Activated T-helper 9 cell treated with anti-CD3 and anti-CD28 coated beads, Interleukin-2, amount 50 U/mL, for 16 hours (primary cell): Measurements from ENCODE around the gene CFAP65.

Experiments used
- DNase-seq: peaks from one replicate; pipeline ENCODE4 v3.0.0-alpha.2; 2020; ENCODE audit warnings: low read depth

Gene CFAP65

GRCh38 chr2:219009294-219009693, 32.0 kb downstream of the CFAP65 start:
- no peak for DNase-seq

DNA sequence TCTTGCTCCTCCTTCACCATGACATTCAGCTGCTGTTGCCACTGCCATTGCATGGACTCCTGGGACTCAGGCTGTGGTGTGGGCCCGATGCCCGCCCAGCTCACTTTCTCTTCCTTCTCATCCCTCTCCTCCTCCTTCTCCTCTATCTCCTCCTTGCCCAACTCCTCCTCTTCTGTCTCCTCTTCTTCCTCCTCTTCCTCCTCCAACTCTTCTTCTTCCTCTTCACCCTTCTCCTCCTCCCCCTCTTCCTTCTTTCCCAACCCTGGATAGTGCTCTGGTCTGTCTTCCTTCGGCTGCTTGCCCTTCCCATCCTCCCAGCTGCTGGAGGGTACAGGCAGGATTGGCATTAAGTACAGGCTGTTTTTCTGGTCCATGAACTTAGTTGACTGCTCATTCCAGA, 37.3 kb downstream of the CFAP65 start:
- no peak for DNase-seq

GRCh38 chr2:219003267-219003634, 38.1 kb downstream of the CFAP65 start:
- no peak for DNase-seq

- DNase-seq: peak; percentile 19
These were observed 38.7 kb downstream of the CFAP65 start for GRCh38 chr2:219002395-219003266.

DNA sequence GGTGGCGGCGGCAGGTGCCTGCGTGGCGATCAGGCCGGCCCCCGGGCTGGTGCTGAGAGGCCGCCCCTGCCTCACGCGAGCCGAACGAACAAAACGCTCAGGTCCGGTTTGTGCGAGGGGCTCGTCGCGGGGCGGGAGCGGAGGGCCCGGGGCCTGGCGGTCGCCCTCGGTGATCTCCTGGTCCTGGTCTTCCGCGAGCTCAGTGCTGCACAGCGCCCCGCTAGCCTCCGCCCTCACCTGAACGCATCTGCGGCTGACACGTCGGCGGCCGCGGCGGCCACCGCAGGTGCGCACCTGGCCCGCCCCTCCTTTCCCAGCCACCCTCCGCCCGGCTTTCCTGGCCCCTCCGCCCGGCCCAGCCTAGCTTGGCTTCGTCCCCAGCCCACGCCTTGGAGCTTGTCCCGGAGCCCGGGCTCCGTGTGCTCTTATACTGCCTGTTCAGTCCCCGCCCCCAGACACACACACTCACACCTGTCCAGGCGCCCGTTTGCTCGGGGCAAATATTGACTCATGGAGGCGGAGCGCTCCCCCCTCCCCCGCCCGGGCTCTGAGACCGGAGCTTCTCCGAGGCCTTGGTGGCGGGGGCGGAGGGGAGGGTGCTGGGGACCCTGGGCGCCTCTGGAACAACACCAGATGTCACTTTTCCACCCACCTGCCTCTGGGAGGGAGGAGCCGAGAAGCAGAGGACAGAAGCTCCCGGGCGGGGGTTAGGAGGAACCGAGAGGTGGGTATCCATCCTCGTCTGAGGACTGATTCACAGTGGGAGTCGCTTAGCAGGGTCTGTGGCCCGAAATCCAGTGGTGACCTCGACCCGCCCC, 39.5 kb downstream of the CFAP65 start:
- peak; percentile 19 for DNase-seq

GRCh38 chr2:219001100-219001576, 40.2 kb downstream of the CFAP65 start:
- no peak for DNase-seq

- no peak for DNase-seq
These were observed 40.8 kb downstream of the CFAP65 start for GRCh38 chr2:219000569-219000960.

DNA sequence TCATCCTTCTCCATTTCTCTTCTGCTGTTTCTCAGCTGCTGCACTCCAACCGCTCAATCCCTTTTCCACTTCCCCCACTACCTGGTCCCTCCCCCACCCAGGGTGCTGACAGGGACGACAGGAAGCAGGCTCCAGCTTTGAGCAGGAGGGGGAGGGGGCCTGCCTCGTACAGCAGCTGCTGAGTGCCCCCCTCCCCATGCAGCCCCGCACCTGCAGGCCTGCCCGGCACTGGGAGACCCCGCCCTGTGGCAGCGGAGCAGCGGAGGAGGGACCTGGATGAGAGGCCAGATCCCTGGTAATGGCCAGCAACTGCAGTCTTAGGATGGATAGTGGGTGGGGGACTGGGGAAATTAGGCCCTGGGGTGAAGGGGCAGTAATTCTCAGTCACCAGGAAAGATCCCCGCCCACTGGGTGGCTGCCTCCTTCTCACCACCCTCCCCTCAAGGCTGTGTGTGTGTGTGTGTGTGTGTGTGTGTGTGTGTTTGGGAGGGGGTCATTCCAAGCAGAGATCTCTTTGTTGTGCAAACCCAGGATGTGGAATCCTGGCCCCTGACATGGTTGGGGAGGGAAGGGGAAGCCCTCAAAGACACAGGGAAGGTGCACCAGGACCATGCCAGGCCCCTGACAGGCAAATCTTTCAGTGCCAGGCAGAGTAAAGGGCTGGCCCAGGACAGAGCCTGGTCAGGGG, 41.3 kb downstream of the CFAP65 start:
- no peak for DNase-seq

DNA sequence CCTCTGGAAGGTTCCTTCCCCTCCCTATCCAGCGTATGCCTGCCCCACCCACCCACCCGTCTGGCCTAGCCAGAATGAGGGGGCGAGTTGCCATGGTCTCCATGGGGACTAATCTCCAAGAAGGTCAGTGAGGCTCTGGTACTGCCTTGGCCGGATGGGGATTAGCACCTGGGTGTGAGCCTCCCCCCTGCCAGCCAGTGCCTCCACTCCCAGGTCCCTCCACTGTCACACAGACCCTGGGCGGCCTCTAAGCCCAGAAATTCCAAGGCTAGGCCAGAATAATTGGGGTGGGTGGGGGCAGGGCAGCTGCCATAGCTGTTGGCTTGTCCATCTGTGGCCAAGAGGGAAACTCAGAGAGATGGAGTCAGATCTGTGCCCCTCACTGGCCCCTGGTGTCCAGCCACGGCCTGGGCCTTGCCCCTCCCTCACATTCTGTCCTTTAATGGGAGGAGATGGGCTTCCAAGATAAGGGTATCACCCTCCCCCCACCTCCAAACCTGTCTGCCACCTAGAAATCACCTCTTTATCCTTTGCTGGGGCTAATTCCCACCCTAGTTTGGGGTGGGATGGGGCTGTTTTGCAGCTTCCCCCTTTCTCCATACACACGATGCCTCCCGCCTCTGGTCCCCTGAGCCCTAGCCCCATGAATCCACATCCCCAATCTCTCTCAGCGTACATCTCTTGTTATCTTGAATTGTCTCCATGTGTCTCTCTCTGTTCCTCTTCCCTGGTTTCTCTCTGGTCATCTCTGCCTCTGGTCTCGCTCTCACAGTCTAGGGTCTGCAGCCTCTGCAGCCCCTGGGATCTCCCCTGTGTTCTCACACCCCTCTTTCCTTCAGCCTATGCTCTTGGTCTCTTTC, 42.1 kb downstream of the CFAP65 start:
- no peak for DNase-seq

- DNase-seq: no peak
These were observed 42.8 kb downstream of the CFAP65 start for GRCh38 chr2:218998414-218999002.

- DNase-seq: no peak
These were observed 43.6 kb downstream of the CFAP65 start for GRCh38 chr2:218997731-218998130.

- no peak for DNase-seq
These were observed 44.4 kb downstream of the CFAP65 start for GRCh38 chr2:218996937-218997336.

GRCh38 chr2:218995972-218996711, 45.2 kb downstream of the CFAP65 start:
- peak; percentile 62 for DNase-seq

DNA sequence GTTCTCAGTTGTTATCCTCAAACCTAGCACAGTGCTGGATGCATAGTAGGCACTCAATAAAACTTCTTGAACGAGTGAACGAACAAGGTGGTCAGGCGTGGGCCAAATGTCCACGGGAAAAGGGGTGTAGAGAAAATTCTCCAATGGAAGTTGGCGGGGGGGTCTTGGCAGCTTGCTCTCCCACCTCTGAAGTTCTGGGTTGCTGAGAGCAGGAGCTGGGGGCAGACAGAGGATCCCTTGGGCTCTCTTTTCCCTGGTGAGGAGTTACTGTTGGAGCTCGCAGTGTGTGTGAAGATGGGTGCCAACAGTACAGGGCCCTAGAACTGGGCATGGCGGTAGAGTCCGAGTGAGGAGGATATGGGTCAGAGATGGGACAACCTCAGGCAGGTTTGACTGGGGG, 45.8 kb downstream of the CFAP65 start:
- no peak for DNase-seq

- DNase-seq: no peak
These were observed 47.7 kb downstream of the CFAP65 start, which contains the start of gene CRYBA2 for GRCh38 chr2:218993345-218994315. Gene CRYBA2 (minus strand): TSS chr2:218993422. CDS start chr2:218993176, 246 bp downstream.

DNA sequence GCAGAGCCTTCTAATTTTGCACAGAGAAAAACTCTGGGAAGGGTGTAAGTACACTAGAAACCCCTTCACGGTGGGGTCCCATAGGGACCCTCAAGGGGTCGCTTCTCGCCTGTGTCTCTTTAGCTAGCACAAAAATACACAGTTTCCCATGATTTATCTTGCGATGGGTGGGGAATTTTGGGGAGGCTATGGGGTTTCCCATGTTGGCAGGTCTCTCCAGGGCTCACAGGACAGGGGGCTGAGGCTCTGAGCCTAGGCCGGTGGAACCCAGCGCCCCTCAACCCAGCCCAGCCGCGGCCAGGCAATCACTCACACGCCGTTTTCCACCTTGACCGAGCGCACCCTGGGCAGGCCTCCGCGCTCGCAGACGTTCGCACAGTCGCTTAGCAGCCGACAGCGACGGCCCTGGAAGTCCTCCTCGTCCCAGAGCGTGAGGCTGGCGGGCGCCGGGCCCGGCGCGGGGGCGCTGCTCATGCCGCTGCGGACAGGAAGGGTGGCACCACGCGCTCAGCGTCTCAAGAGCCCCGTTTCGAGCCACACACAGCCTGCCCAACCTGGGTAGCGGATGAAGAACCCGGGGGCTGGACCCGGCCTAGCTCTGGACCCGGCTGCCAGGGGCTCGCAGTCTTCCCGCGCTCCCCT, 48.5 kb downstream of the CFAP65 start:
- no peak for DNase-seq

DNA sequence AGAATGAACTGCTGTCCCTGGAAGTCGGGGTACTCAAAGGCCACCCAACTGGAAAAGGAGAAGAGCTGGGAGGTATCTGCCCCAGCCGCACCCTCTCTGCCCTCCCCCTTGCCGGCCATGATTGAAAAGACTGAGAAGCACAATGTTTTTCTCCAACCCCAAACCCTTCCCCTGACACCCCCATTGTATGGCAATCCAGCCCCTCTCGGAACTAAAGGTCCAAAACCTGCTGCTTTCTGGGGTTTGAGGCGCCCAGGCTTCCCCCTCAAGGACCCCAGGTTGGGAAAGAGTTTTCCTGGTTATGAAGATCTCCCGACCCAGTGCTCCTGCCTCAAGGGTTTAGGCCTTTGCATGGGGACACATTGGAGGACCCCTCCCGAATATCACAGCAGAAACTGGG, 49.1 kb downstream of the CFAP65 start:
- no peak for DNase-seq

DNA sequence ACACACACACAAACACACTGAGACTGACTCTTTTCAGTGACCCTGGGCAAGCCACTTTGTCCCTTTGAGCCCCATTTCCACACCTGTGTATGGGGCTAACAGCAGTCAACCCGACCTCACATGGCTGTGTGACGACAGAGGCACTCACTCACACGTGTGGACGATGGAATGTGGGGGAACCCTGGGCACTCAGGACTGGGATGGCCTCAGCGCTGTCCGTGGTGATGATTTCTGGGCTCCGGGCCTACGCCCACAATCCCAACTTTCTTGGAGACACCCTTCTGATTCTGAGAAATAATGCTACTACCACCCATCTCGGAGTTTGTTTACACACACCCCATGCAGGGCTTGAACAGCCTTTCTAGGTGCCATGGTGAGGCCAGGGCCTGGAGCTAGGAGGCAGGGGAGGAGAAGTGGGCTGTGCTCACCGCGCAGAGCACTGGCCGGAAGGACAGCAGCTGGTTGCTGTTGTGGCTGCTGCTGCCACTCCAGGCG, 49.6 kb downstream of the CFAP65 start:
- DNase-seq: no peak
